Neural progenitor cell (in vitro differentiated cells): ENCODE measurements around the gene TBC1D19. TPM values are rescaled to one million over a fixed set of nuclear protein-coding genes. Genes with fewer than 3 reads are reported as not detected.

Experiments
- DNase-seq: peaks from one replicate; pipeline ENCODE4 v3.0.0-alpha.2; 2016; ENCODE audit warnings: low spot score
- H2AFZ ChIP-seq: fragments of 200-600 bp; sonication (generic); replicated peaks from 2 replicates; pipeline ENCODE4 v1.6.1; 2016; ENCODE audit warnings: antibody characterized with exemption
- H3F3A ChIP-seq: fragments of 200-600 bp; sonication (generic); 2 replicates; pipeline ENCODE4 v1.6.1; 2016; ENCODE audit warnings: antibody characterized with exemption, low read depth
- H3K27ac ChIP-seq: fragments of 200-600 bp; sonication (generic); 2 replicates; pipeline ENCODE4 v1.5.1; 2016; ENCODE audit warnings: mild to moderate bottlenecking
- H3K27me3 ChIP-seq: fragments of 200-600 bp; sonication (generic); 2 replicates; pipeline ENCODE4 v1.6.1; 2016; ENCODE audit warnings: mild to moderate bottlenecking, moderate library complexity
- H3K36me3 ChIP-seq: fragments of 200-600 bp; sonication (generic); 2 replicates; pipeline ENCODE4 v1.5.1; 2016
- H3K4me1 ChIP-seq: fragments of 200-600 bp; sonication (generic); 2 replicates; pipeline ENCODE4 v1.6.1; 2016; ENCODE audit warnings: mixed run types
- H3K4me2 ChIP-seq: fragments of 200-600 bp; sonication (generic); 2 replicates; pipeline ENCODE4 v1.6.1; 2016
- H3K4me3 ChIP-seq: fragments of 200-600 bp; sonication (generic); 2 replicates; pipeline ENCODE4 v1.5.1; 2016
- H3K79me2 ChIP-seq: fragments of 200-600 bp; sonication (generic); 2 replicates; pipeline ENCODE4 v1.6.1; 2016; ENCODE audit warnings: low read depth
- H3K9ac ChIP-seq: fragments of 200-600 bp; sonication (generic); 2 replicates; pipeline ENCODE4 v1.6.1; 2016
- H3K9me3 ChIP-seq: fragments of 200-600 bp; sonication (generic); 2 replicates; pipeline ENCODE4 v1.5.1; 2016; ENCODE audit warnings: low read depth
- H4K20me1 ChIP-seq: fragments of 200-600 bp; sonication (generic); 2 replicates; pipeline ENCODE4 v1.6.1; 2016; ENCODE audit warnings: low read depth
- H3K27ac Mint-ChIP-seq: 3 replicates; pipeline ENCODE4 v1.8.0; 2021; ENCODE audit warnings: mixed read lengths
- H3K27me3 Mint-ChIP-seq: 2 replicates; pipeline ENCODE4 v1.8.0; 2022; ENCODE audit warnings: low read depth, mild to moderate bottlenecking, inconsistent platforms, moderate library complexity, mixed read lengths; ENCODE audit not compliant: insufficient read depth
- H3K36me3 Mint-ChIP-seq: 3 replicates; pipeline ENCODE4 v1.8.0; 2021; ENCODE audit warnings: mixed read lengths
- H3K4me1 Mint-ChIP-seq: 3 replicates; pipeline ENCODE4 v1.8.0; 2021; ENCODE audit warnings: mixed read lengths
- H3K4me3 Mint-ChIP-seq: 3 replicates; pipeline ENCODE4 v1.8.0; 2021; ENCODE audit warnings: mild to moderate bottlenecking, moderate library complexity, mixed read lengths
- H3K9me3 Mint-ChIP-seq: 3 replicates; pipeline ENCODE4 v1.8.0; 2020; ENCODE audit warnings: mixed read lengths
- CTCF ChIP-seq: fragments of 200-600 bp; sonication (generic); IDR thresholded peaks from 2 replicates; pipeline ENCODE4 v1.5.1; 2017; ENCODE audit warnings: antibody characterized with exemption, mild to moderate bottlenecking
- EZH2 ChIP-seq: fragments of 200-600 bp; sonication (generic); IDR thresholded peaks from 2 replicates; pipeline ENCODE4 v1.6.1; 2017; ENCODE audit warnings: antibody characterized with exemption, mild to moderate bottlenecking, moderate library complexity
- EZH2phosphoT487 ChIP-seq: fragments of 200-600 bp; sonication (generic); IDR thresholded peaks from 2 replicates; pipeline ENCODE4 v1.6.1; 2017; ENCODE audit warnings: antibody characterized with exemption
- total RNA-seq: library from RNA; depleted of rRNA; stranded (reverse); fragments of >200 nt; gene quantifications from 2 replicates; pipeline ENCODE4 v1.2.3, GENCODE V29; 2015; ENCODE audit warnings: low replicate concordance

TBC1D19 gene
- total RNA-seq, 1 donor from 2014 or later, result 30.7 TPM

GRCh38 chr4:26557164-26557563 lies 26.7 kb upstream of the TBC1D19 start:
- H3K4me3 ChIP-seq, result no peak overlapping the region
- DNase-seq, result no peak
- H3K4me1 Mint-ChIP-seq, result no peaks in the 10 kb centered on the region
- H3K9me3 ChIP-seq, result no peaks in the 10 kb centered on the region
- no peak overlapping the region for H2AFZ ChIP-seq
- no peak for TF ChIP-seq EZH2phosphoT487
- TF ChIP-seq EZH2, result no peak
- no peak for TF ChIP-seq CTCF
- H3K79me2 ChIP-seq, result no peaks in the 10 kb centered on the region
- no peaks in the 10 kb centered on the region for H3K36me3 Mint-ChIP-seq
- H3K9ac ChIP-seq, result no peak overlapping the region
- H3K9me3 Mint-ChIP-seq, result peaks cover 27% of the 10 kb centered on the region
- no peak overlapping the region for H3K27ac Mint-ChIP-seq
- H3K36me3 ChIP-seq, result no peaks in the 10 kb centered on the region
- H3K27me3 ChIP-seq, result no peaks in the 10 kb centered on the region
- H3K4me1 ChIP-seq, result no peaks in the 10 kb centered on the region
- H3K27me3 Mint-ChIP-seq, result no peaks in the 10 kb centered on the region
- no peaks in the 10 kb centered on the region for H3F3A ChIP-seq
- no peaks in the 10 kb centered on the region for H4K20me1 ChIP-seq
- H3K4me3 Mint-ChIP-seq, result no peak overlapping the region
- H3K4me2 ChIP-seq, result no peak overlapping the region
- no peak overlapping the region for H3K27ac ChIP-seq

- TF ChIP-seq EZH2phosphoT487 (no peak), EZH2 (no peak), CTCF (no peak)
- Histone ChIP-seq H3K4me3 (no peak overlapping the region), H3K4me2 (no peak overlapping the region), H3K9me3 (no peaks in the 10 kb centered on the region), H2AFZ (no peak overlapping the region), H3K36me3 (no peaks in the 10 kb centered on the region), H3K9ac (no peak overlapping the region), H3F3A (no peaks in the 10 kb centered on the region), H3K27ac (no peak overlapping the region), H3K79me2 (no peaks in the 10 kb centered on the region), H3K27me3 (no peaks in the 10 kb centered on the region), H3K4me1 (no peaks in the 10 kb centered on the region), H4K20me1 (no peaks in the 10 kb centered on the region)
- Mint-ChIP-seq H3K27me3 (no peaks in the 10 kb centered on the region), H3K4me3 (no peak overlapping the region), H3K4me1 (no peaks in the 10 kb centered on the region), H3K36me3 (no peaks in the 10 kb centered on the region), H3K9me3 (peaks cover 19% of the 10 kb centered on the region), H3K27ac (no peak overlapping the region)
- no peak for DNase-seq
Observed at GRCh38 chr4:26558166-26558895, 25.6 kb upstream of the TBC1D19 start.

GRCh38 chr4:26566133-26566532 lies 17.8 kb upstream of the TBC1D19 start:
- Histone ChIP-seq H3K79me2 (no peaks in the 10 kb centered on the region), H3K27me3 (no peaks in the 10 kb centered on the region), H3K4me1 (no peaks in the 10 kb centered on the region), H4K20me1 (no peaks in the 10 kb centered on the region), H3K9me3 (no peaks in the 10 kb centered on the region), H3K4me2 (no peak overlapping the region), H2AFZ (no peak overlapping the region), H3K9ac (no peak overlapping the region), H3K4me3 (no peak overlapping the region), H3K36me3 (no peaks in the 10 kb centered on the region), H3K27ac (no peak overlapping the region), H3F3A (no peaks in the 10 kb centered on the region)
- DNase-seq, result no peak
- peaks cover 6% of the 10 kb centered on the region for H3K9me3 Mint-ChIP-seq
- no peak for TF ChIP-seq EZH2phosphoT487
- H3K36me3 Mint-ChIP-seq, result no peaks in the 10 kb centered on the region
- peaks cover 26% of the 10 kb centered on the region for H3K4me1 Mint-ChIP-seq
- H3K4me3 Mint-ChIP-seq, result no peak overlapping the region
- H3K27me3 Mint-ChIP-seq, result peaks cover 2% of the 10 kb centered on the region
- H3K27ac Mint-ChIP-seq, result no peak overlapping the region

GRCh38 chr4:26568446-26568994 lies 15.4 kb upstream of the TBC1D19 start:
- H3K27ac Mint-ChIP-seq, result no peak overlapping the region

More at GRCh38 chr4:26568446-26568994, 15.4 kb upstream of the TBC1D19 start:
- H3K79me2 ChIP-seq, result no peaks in the 10 kb centered on the region
- TF ChIP-seq EZH2phosphoT487 (no peak), EZH2 (no peak), CTCF (no peak)
- H3K4me1 ChIP-seq, result no peaks in the 10 kb centered on the region
- H3K9me3 ChIP-seq, result no peaks in the 10 kb centered on the region
- peaks cover 2% of the 10 kb centered on the region for H3K27me3 Mint-ChIP-seq
- no peak overlapping the region for H3K4me3 ChIP-seq
- no peak overlapping the region for H3K9ac ChIP-seq
- H3K4me1 Mint-ChIP-seq, result peaks cover 26% of the 10 kb centered on the region
- H3K27me3 ChIP-seq, result no peaks in the 10 kb centered on the region
- DNase-seq, result no peak
- H3F3A ChIP-seq, result no peaks in the 10 kb centered on the region
- peaks cover 3% of the 10 kb centered on the region for H3K9me3 Mint-ChIP-seq
- H3K27ac ChIP-seq, result no peak overlapping the region
- H3K36me3 ChIP-seq, result no peaks in the 10 kb centered on the region
- no peaks in the 10 kb centered on the region for H4K20me1 ChIP-seq
- no peaks in the 10 kb centered on the region for H3K36me3 Mint-ChIP-seq
- H2AFZ ChIP-seq, result no peak overlapping the region
- H3K4me3 Mint-ChIP-seq, result no peak overlapping the region
- no peak overlapping the region for H3K4me2 ChIP-seq
